Adrenal gland (tissue), 5 donors: ENCODE results near the gene ARL15.

ENCODE experiments used
- CTCF ChIP-seq, 6 experiments: fragments of 450-650 bp in 4 of 6; fragments of 200-600 bp in 2 of 6; sonication (generic) in 1 of 6; IDR thresholded peaks; 1 replicate in 5 of 6; 2 replicates in 1 of 6; pipeline versions ENCODE4 v1.5.1 to v1.8.0; 2016 to 2021; ENCODE audit warnings: antibody characterized with exemption in 6 of 6, mild to moderate bottlenecking in 2 of 6, moderate library complexity in 1 of 6
- POLR2A ChIP-seq, 2 donors: fragments of 450-650 bp; IDR thresholded peaks; one replicate each; pipeline ENCODE4 v1.6.1; 2017; ENCODE audit warnings: antibody characterized with exemption in 2 of 2, mild to moderate bottlenecking in 2 of 2, moderate library complexity in 1 of 2
- donor health status: DM: no; HTN: no; CAD: no.

GRCh38 chr5:54021431-54022164, 288.8 kb downstream of the ARL15 start:
- TF ChIP-seq POLR2A (IDR thresholded peaks at IDR 0.05) (no peak), CTCF (IDR thresholded peaks at IDR 0.05) (no peak)
